ENCODE measurements around the gene SRP14.

SRP14 gene

GRCh38 chr15:40054855-40055575, 16.0 kb upstream of the SRP14 start:
- no peaks in the 10 kb centered on the region for H3K36me3 ChIP-seq
- TF ChIP-seq, protein P1, sequence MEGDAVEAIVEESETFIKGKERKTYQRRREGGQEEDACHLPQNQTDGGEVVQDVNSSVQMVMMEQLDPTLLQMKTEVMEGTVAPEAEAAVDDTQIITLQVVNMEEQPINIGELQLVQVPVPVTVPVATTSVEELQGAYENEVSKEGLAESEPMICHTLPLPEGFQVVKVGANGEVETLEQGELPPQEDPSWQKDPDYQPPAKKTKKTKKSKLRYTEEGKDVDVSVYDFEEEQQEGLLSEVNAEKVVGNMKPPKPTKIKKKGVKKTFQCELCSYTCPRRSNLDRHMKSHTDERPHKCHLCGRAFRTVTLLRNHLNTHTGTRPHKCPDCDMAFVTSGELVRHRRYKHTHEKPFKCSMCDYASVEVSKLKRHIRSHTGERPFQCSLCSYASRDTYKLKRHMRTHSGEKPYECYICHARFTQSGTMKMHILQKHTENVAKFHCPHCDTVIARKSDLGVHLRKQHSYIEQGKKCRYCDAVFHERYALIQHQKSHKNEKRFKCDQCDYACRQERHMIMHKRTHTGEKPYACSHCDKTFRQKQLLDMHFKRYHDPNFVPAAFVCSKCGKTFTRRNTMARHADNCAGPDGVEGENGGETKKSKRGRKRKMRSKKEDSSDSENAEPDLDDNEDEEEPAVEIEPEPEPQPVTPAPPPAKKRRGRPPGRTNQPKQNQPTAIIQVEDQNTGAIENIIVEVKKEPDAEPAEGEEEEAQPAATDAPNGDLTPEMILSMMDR (IDR thresholded peaks at IDR 0.05; ENCODE audit: low read depth, low read length): no peak
- H3K9me3 ChIP-seq: no peaks in the 10 kb centered on the region
- no peak for DNase-seq
- peaks cover 22% of the 10 kb centered on the region for H3K4me1 ChIP-seq
- no peaks in the 10 kb centered on the region for H3K27me3 ChIP-seq
- H3K4me3 ChIP-seq (ENCODE audit: low read depth, low read length): no peak overlapping the region

DNA sequence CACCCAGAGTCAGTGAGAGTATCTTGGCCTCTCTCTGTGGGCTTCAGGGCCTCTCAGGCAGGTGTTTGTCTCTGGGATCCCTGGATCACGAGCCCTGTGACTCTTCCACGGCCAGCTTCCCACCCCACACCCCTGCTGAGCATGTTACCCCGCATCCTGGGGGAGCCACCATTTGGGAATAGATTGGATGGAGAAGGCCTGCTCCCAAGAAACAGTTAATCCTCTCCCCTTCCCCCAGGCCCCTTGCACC, 15.5 kb upstream of the SRP14 start:
- TF ChIP-seq, protein P1 (IDR thresholded peaks at IDR 0.05; ENCODE audit: low read depth, low read length): no peak
- Histone ChIP-seq H3K4me1 (peaks cover 22% of the 10 kb centered on the region), H3K27me3 (no peaks in the 10 kb centered on the region), H3K9me3 (no peaks in the 10 kb centered on the region), H3K36me3 (no peaks in the 10 kb centered on the region), H3K4me3 (ENCODE audit: low read depth, low read length) (no peak overlapping the region)
- DNase-seq: no peak

DNA sequence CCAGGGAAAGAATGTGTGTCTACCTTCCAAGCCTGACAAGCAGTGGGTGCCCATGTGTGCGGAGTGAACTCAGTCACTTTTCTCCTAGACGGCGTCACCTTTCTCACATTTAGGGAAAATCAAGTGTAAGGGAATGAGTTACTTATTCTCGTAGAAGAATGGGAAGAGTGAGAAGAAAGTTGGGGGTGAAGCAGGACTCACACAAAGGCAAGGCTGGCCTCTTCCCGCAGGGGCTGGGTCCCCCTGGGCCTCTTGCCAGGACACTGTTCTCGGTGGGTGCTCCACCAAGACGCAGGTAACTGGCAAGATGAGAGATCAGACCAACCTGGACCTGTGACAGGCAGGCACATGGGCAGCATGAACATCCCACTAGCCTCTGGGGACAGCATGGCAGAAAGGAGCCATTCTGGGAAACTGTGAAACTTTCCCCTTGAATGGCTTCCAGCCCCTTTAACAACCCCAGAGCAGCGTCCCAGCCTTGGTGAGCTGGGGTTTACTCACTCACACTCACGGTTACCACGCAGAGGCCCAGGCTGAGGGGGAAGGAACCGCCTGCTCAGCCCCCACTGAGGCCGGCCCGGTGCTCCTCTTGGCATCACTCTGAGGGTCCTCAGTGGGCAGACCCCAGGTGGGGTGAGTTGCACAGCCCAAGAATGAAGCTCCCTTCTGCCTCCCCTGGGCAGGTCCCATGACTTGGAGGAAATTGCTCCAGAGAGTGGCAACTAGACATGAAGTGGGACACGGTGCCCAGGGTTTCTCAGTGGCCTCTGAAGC, 15.0 kb upstream of the SRP14 start:
- no peak for DNase-seq
- Histone ChIP-seq H3K27me3 (no peaks in the 10 kb centered on the region), H3K9me3 (no peaks in the 10 kb centered on the region), H3K4me1 (peaks cover 22% of the 10 kb centered on the region), H3K4me3 (ENCODE audit: low read depth, low read length) (no peak overlapping the region), H3K36me3 (no peaks in the 10 kb centered on the region)
- TF ChIP-seq, protein P1 (IDR thresholded peaks at IDR 0.05; ENCODE audit: low read depth, low read length): no peak

GRCh38 chr15:40053079-40053830, 14.3 kb upstream of the SRP14 start:
- no peaks in the 10 kb centered on the region for H3K36me3 ChIP-seq
- H3K4me3 ChIP-seq (ENCODE audit: low read depth, low read length): no peak overlapping the region
- H3K4me1 ChIP-seq: peaks cover 22% of the 10 kb centered on the region
- H3K27me3 ChIP-seq: no peaks in the 10 kb centered on the region
- no peaks in the 10 kb centered on the region for H3K9me3 ChIP-seq
- no peak for DNase-seq
- TF ChIP-seq, protein P1 (IDR thresholded peaks at IDR 0.05; ENCODE audit: low read depth, low read length): peak; percentile 15; the same call in 1 of the 2 replicates

DNA sequence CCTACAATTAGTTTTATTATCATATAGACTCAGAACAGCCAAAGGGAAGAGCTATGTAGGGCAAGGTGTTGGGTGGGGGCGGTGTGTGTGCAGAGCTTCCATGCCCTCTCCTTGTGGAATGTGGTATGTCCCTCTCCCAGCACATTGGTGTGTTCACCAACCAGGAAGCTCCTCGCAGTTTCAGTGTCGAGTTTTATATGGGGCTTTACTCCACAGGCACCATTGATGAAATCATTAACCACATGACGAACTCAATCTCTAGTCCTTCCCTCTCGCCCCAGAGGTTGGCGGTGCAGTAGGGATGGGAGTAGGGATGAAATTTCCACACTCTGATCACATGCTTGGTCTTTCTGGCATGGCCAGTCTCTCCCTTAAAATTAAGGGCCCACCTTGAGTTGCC, 13.6 kb upstream of the SRP14 start:
- no peaks in the 10 kb centered on the region for H3K9me3 ChIP-seq
- H3K27me3 ChIP-seq: no peaks in the 10 kb centered on the region
- no peaks in the 10 kb centered on the region for H3K36me3 ChIP-seq
- DNase-seq: no peak
- H3K4me3 ChIP-seq (ENCODE audit: low read depth, low read length): no peak overlapping the region
- H3K4me1 ChIP-seq: peaks cover 22% of the 10 kb centered on the region
- TF ChIP-seq, protein P1 (IDR thresholded peaks at IDR 0.05; ENCODE audit: low read depth, low read length): no peak

Measured in BE2C (cell line).